ENCODE data around the gene EXOC6. TPM values are rescaled to one million over a fixed set of nuclear protein-coding genes. Genes with fewer than 3 reads are reported as not detected.

EXOC6 gene
- total RNA-seq, 1 experiment from 2014 or later, result 12.9 TPM

GRCh38 chr10:93059975-93060886, 211.9 kb downstream of the EXOC6 start, which contains the start of gene CYP26C1:
CYP26C1 (plus strand) TSS chr10:93060798; CDS start chr10:93061264, 466 bp downstream.
- CTCF ChIA-PET, result no interaction called here
- no peak for ATAC-seq

More at GRCh38 chr10:93059975-93060886, 211.9 kb downstream of the EXOC6 start, which contains the start of gene CYP26C1:
- Histone ChIP-seq H4K20me1 (ENCODE audit: insufficient read depth) (no peaks in the 10 kb centered on the region), H3K4me2 (ENCODE audit: low read length) (no peak within 1 kb of the TSS), H3K4me1 (ENCODE audit: control insufficient read depth in 1 of 2, insufficient read depth in 2 of 2, low read length in 2 of 2) (no peaks in the 10 kb centered on the region), H3K9me2 (ENCODE audit: insufficient read depth) (no peaks in the 10 kb centered on the region), H3K9me3 (ENCODE audit: control insufficient read depth in 1 of 2, insufficient read depth in 1 of 2, low read depth in 1 of 2, low read length in 2 of 2) (no peaks in the 10 kb centered on the region), H3K4me3 (replicated peaks in 1 of 2; ENCODE audit: low read depth in 1 of 2, low read length in 2 of 2) (no peak within 1 kb of the TSS), H2AFZ (ENCODE audit: low read depth, low read length, poor library complexity, severe bottlenecking) (no peak within 1 kb of the TSS), H3K36me3 (ENCODE audit: control insufficient read depth in 1 of 2, insufficient read depth in 2 of 2, low read length in 2 of 2) (no peaks in the 10 kb centered on the region), H3K27ac (ENCODE audit: low read depth, low read length) (no peak within 1 kb of the TSS), H3K79me2 (ENCODE audit: insufficient read depth, low read length) (no peaks in the 10 kb centered on the region), H3K27me3 (ENCODE audit: insufficient read depth, low read length) (no peaks in the 10 kb centered on the region), H3K9ac (ENCODE audit: low read length) (no peak within 1 kb of the TSS)
- TF ChIP-seq ZNF274 (IDR thresholded peaks at IDR 0.05; ENCODE audit: low read depth, low read length) (no peak), CEBPB (IDR thresholded peaks at IDR 0.05; ENCODE audit: low read depth) (no peak), YY1 (IDR thresholded peaks at IDR 0.05; ENCODE audit: extremely low read depth, insufficient replicate concordance, low read depth, low read length) (no peak), ELF1 (IDR thresholded peaks at IDR 0.05; ENCODE audit: borderline replicate concordance, low read depth) (no peak), CTCF (IDR thresholded peaks at IDR 0.05 in 2 of 3, conservative IDR thresholded peaks at IDR 0.05 in 1 of 3; ENCODE audit: borderline replicate concordance in 1 of 3, insufficient read depth in 1 of 3, low read depth in 2 of 3, low read length in 2 of 3) (no peak), JUND (IDR thresholded peaks at IDR 0.05) (no peak), CBX3 (IDR thresholded peaks at IDR 0.05; ENCODE audit: low read depth) (no peak), SIN3A (IDR thresholded peaks at IDR 0.05; ENCODE audit: low read depth) (no peak), SP1 (IDR thresholded peaks at IDR 0.05; ENCODE audit: low read depth) (no peak), ZFX (IDR thresholded peaks at IDR 0.05) (no peak), POLR2AphosphoS5 (IDR thresholded peaks at IDR 0.05; ENCODE audit: low read depth, low read length) (no peak), FOSL1 (IDR thresholded peaks at IDR 0.05; ENCODE audit: low read depth) (no peak), ZBTB33 (IDR thresholded peaks at IDR 0.05; ENCODE audit: extremely low read depth, insufficient replicate concordance, low read length) (no peak), EGR1 (IDR thresholded peaks at IDR 0.05; ENCODE audit: low read depth) (no peak), EZH2phosphoT487 (IDR thresholded peaks at IDR 0.05; ENCODE audit: borderline replicate concordance) (no peak), SRF (IDR thresholded peaks at IDR 0.05; ENCODE audit: low read depth) (no peak), TCF7L2 (IDR thresholded peaks at IDR 0.05; ENCODE audit: borderline replicate concordance, extremely low read depth, insufficient read depth, insufficient read length) (no peak), MAX (IDR thresholded peaks at IDR 0.05) (no peak), REST (IDR thresholded peaks at IDR 0.05; ENCODE audit: low read depth) (no peak), POLR2A (IDR thresholded peaks at IDR 0.05; ENCODE audit: borderline replicate concordance, extremely low read depth, insufficient read depth, insufficient read length) (no peak)
- DNase-seq (ENCODE audit: low read depth, low spot score), result no peak
- BruUV-seq (replicated peaks), result no TSS peak
- intact Hi-C loops (cut with micrococcal nuclease), result no loop called here
- RAD21 ChIA-PET (ENCODE audit: low non-redundant PET in 1 of 2, low total read pairs in 2 of 2, uncharacterized antibody in 2 of 2, unreplicated experiment in 2 of 2), result no interaction called here
- POLR2A ChIA-PET, result no interaction called here
